Activated CD4-positive, alpha-beta T cell treated with anti-CD3 and anti-CD28 coated beads, Interleukin-2, amount 50 U/mL, for 24 hours (primary cell): ENCODE data around the gene DPEP1.
"Not testable (repeated sequence)": the region's sequence is repeated elsewhere in the genome, so short reads cannot be mapped to it uniquely, and the experiment has no call there.

ENCODE experiments used
- DNase-seq, 2 donors: peaks; one replicate each; pipeline ENCODE4 v3.0.0-alpha.2; 2020; ENCODE audit warnings: low read depth in 1 of 2, low spot score in 1 of 2

DPEP1 gene

GRCh38 chr16:89577055-89577759, 36.2 kb upstream of the DPEP1 start:
- no peak for DNase-seq

- no peak for DNase-seq
These were observed 34.1 kb upstream of the DPEP1 start for GRCh38 chr16:89579351-89579750.

- no peak for DNase-seq
These were observed 32.3 kb upstream of the DPEP1 start for GRCh38 chr16:89581045-89581695.

- DNase-seq = no peak
These were observed 31.4 kb upstream of the DPEP1 start for GRCh38 chr16:89581861-89582563.

GRCh38 chr16:89582614-89583196, 30.7 kb upstream of the DPEP1 start:
- no peak for DNase-seq

- no peak for DNase-seq
These were observed 30.1 kb upstream of the DPEP1 start for GRCh38 chr16:89583197-89583894.

- DNase-seq = no peak
These were observed 29.4 kb upstream of the DPEP1 start for GRCh38 chr16:89583895-89584644.

- DNase-seq = no peak
These were observed 28.5 kb upstream of the DPEP1 start for GRCh38 chr16:89584768-89585549.

- no peak for DNase-seq
These were observed 27.2 kb upstream of the DPEP1 start for GRCh38 chr16:89586218-89586617.

- DNase-seq = no peak
These were observed 26.6 kb upstream of the DPEP1 start for GRCh38 chr16:89586853-89587252.

GRCh38 chr16:89587676-89588075, 25.8 kb upstream of the DPEP1 start:
- DNase-seq = not testable (repeated sequence)

GRCh38 chr16:89588413-89589109, 24.9 kb upstream of the DPEP1 start:
- no peak for DNase-seq

- DNase-seq = no peak
These were observed 24.1 kb upstream of the DPEP1 start for GRCh38 chr16:89589241-89589926.

- no peak for DNase-seq
These were observed 19.6 kb upstream of the DPEP1 start for GRCh38 chr16:89593841-89594240.

GRCh38 chr16:89595330-89596060, 17.9 kb upstream of the DPEP1 start:
- DNase-seq = no peak

GRCh38 chr16:89596061-89596689, 17.3 kb upstream of the DPEP1 start:
- no peak for DNase-seq

GRCh38 chr16:89596957-89597649, 16.3 kb upstream of the DPEP1 start:
- no peak for DNase-seq
